HepG2 (cell line): ENCODE data around the gene COPS7A. TPM values are rescaled to one million over a fixed set of nuclear protein-coding genes. Genes with fewer than 3 reads are reported as not detected.

Source experiments
- ARID2 ChIP-seq: sonication (generic); formaldehyde crosslinking; IDR thresholded peaks from 2 replicates; pipeline ENCODE4 v1.8.1; 2022; ENCODE audit warnings: mild to moderate bottlenecking, missing genetic modification reagents, borderline replicate concordance
- BCL3 ChIP-seq: sonication (generic); formaldehyde crosslinking; IDR thresholded peaks from 2 replicates; pipeline ENCODE4 v1.5.1; 2020; ENCODE audit warnings: mild to moderate bottlenecking, missing genetic modification reagents, moderate library complexity
- FOXJ3 ChIP-seq: sonication (generic); formaldehyde crosslinking; IDR thresholded peaks from 2 replicates; pipeline ENCODE4 v1.4.0; 2020; ENCODE audit warnings: missing genetic modification reagents, mild to moderate bottlenecking, borderline replicate concordance
- FOXM1 ChIP-seq: sonication (generic); formaldehyde crosslinking; IDR thresholded peaks from 2 replicates; pipeline ENCODE4 v1.5.0; 2020; ENCODE audit warnings: missing genetic modification reagents
- ISL2 ChIP-seq: sonication (generic); formaldehyde crosslinking; IDR thresholded peaks from 2 replicates; pipeline ENCODE4 v1.5.0; 2020; ENCODE audit warnings: missing genetic modification reagents
- KDM4B ChIP-seq: sonication (generic); formaldehyde crosslinking; IDR thresholded peaks from 2 replicates; pipeline ENCODE4 v1.4.0; 2020; ENCODE audit warnings: missing genetic modification reagents
- MBD4 ChIP-seq: IDR thresholded peaks from 2 replicates; pipeline ENCODE4 v1.6.1; 2012; ENCODE audit warnings: low read length, inconsistent platforms, borderline replicate concordance
- MXI1 ChIP-seq: IDR thresholded peaks from 3 replicates; pipeline ENCODE4 v1.6.1; 2012; ENCODE audit warnings: low read depth, low read length, inconsistent platforms, borderline replicate concordance
- NFE2L1 ChIP-seq: sonication (generic); formaldehyde crosslinking; IDR thresholded peaks from 2 replicates; pipeline ENCODE4 v1.4.0; 2020; ENCODE audit warnings: missing genetic modification reagents, mild to moderate bottlenecking, borderline replicate concordance
- NFIC ChIP-seq: IDR thresholded peaks from 2 replicates; pipeline ENCODE4 v1.6.1; 2012; ENCODE audit warnings: mild to moderate bottlenecking, low read length, inconsistent platforms
- NR1H2 ChIP-seq: sonication (generic); formaldehyde crosslinking; IDR thresholded peaks from 2 replicates; pipeline ENCODE4 v1.8.1; 2022; ENCODE audit warnings: low read depth, missing genetic modification reagents, borderline replicate concordance
- NR2F2 ChIP-seq: IDR thresholded peaks from 2 replicates; pipeline ENCODE4 v1.6.1; 2012; ENCODE audit warnings: low read depth, inconsistent platforms, borderline replicate concordance
- PAWR ChIP-seq: sonication (generic); formaldehyde crosslinking; IDR thresholded peaks from 2 replicates; pipeline ENCODE4 v1.4.0; 2020; ENCODE audit warnings: missing genetic modification reagents, mild to moderate bottlenecking, borderline replicate concordance
- YY1 ChIP-seq: IDR thresholded peaks from 2 replicates; pipeline ENCODE4 v1.6.1; 2011; ENCODE audit warnings: low read length, low read depth, moderate library complexity, mild to moderate bottlenecking; ENCODE audit not compliant: insufficient read depth, insufficient replicate concordance
- ZBTB14 ChIP-seq: sonication (generic); formaldehyde crosslinking; IDR thresholded peaks from 2 replicates; pipeline ENCODE4 v1.4.0; 2020; ENCODE audit warnings: missing genetic modification reagents
- ZBTB4 ChIP-seq: sonication (generic); formaldehyde crosslinking; IDR thresholded peaks from 2 replicates; pipeline ENCODE4 v1.4.0; 2020; ENCODE audit warnings: missing genetic modification reagents, mild to moderate bottlenecking, borderline replicate concordance
- ZBTB46 ChIP-seq: sonication (generic); formaldehyde crosslinking; IDR thresholded peaks from 2 replicates; pipeline ENCODE4 v1.4.0; 2020; ENCODE audit warnings: mild to moderate bottlenecking, missing genetic modification reagents, borderline replicate concordance
- ZFP62 ChIP-seq: sonication (generic); formaldehyde crosslinking; IDR thresholded peaks from 2 replicates; pipeline ENCODE4 v1.4.0; 2020; ENCODE audit warnings: missing genetic modification reagents
- ZNF432 ChIP-seq: sonication (generic); formaldehyde crosslinking; IDR thresholded peaks from 2 replicates; pipeline ENCODE4 v1.5.0; 2020; ENCODE audit warnings: missing genetic modification reagents, mild to moderate bottlenecking, borderline replicate concordance
- ZNF577 ChIP-seq: sonication (generic); formaldehyde crosslinking; IDR thresholded peaks from 2 replicates; pipeline ENCODE4 v1.4.0; 2020; ENCODE audit warnings: mild to moderate bottlenecking, low read depth, missing genetic modification reagents, borderline replicate concordance
- ZNF850 ChIP-seq: sonication (generic); formaldehyde crosslinking; conservative IDR thresholded peaks from 2 replicates; pipeline ENCODE4 v1.9.0; 2021; ENCODE audit warnings: mild to moderate bottlenecking, missing genetic modification reagents
- polyA plus RNA-seq, 8 experiments: library from polyadenylated mRNA; depleted of rRNA in 3 of 8; stranded (reverse) in 7 of 8; unstranded in 1 of 8; fragments of >200 nt; fragmentation: Illumina TruSeq in 4 of 8; extraction: Trizol in 4 of 8; gene quantifications; 2 replicates each; pipeline versions ENCODE4 v1.2.1 to v1.2.3, GENCODE V29; 2011 to 2016; ENCODE audit warnings: low read depth in 4 of 8, missing spikeins in 1 of 8, mixed read lengths in 1 of 8; ENCODE audit not compliant: insufficient read depth in 1 of 8
- total RNA-seq, 5 experiments: library from RNA; depleted of rRNA; stranded (reverse); fragments of >200 nt; fragmentation: Illumina TruSeq; extraction: Trizol; gene quantifications; 2 replicates each; pipeline ENCODE4 v1.2.3, GENCODE V29; 2016; ENCODE audit warnings: low read depth in 1 of 5

Gene COPS7A
- total and polyA plus RNA-seq, 2 of the 13 experiments (the other 11 are each of a cell fraction or from before 2014, with no cell fraction given): 40.0 to 73.6 TPM

- no peak for TF ChIP-seq ZBTB4 (CRISPR knock-in tag)
- TF ChIP-seq FOXM1 (CRISPR knock-in tag): no peak
- TF ChIP-seq FOXJ3 (CRISPR knock-in tag): no peak
- 0 out of 2 replicates have a peak, but pooled peaks have one; percentile 88 for TF ChIP-seq PAWR (CRISPR knock-in tag)
- no peak for TF ChIP-seq KDM4B (CRISPR knock-in tag)
- no peak for TF ChIP-seq MBD4
- TF ChIP-seq ZNF850 (CRISPR knock-in tag): no peak
- TF ChIP-seq MXI1: no peak
- no peak for TF ChIP-seq NFIC
- no peak for TF ChIP-seq ZFP62 (CRISPR knock-in tag)
- TF ChIP-seq NFE2L1 (CRISPR knock-in tag): no peak
- TF ChIP-seq ARID2 (CRISPR knock-in tag): no peak
- TF ChIP-seq YY1: no peak
- no peak for TF ChIP-seq NR1H2 (CRISPR knock-in tag)
- TF ChIP-seq NR2F2: no peak
- no peak for TF ChIP-seq ZBTB14 (CRISPR knock-in tag)
- no peak for TF ChIP-seq ISL2
- TF ChIP-seq BCL3 (CRISPR knock-in tag): no peak; the same call in 1 of the 2 replicates
- TF ChIP-seq ZNF577 (CRISPR knock-in tag): no peak
- TF ChIP-seq ZNF432 (CRISPR knock-in tag): no peak
- TF ChIP-seq ZBTB46 (CRISPR knock-in tag): no peak
Measured at GRCh38 chr12:6688543-6688998, 35.3 kb upstream of the COPS7A start (continued).
